Panc1 (cell line): Measurements from ENCODE around the gene PNLIPRP2. TPM values are rescaled to one million over a fixed set of nuclear protein-coding genes. Genes with fewer than 3 reads are reported as not detected.

Experiments
- ATAC-seq: fragments of 200-7000 bp; cut with Tn5 transposase; 2 replicates; pipeline ENCODE4 v1.9.1; 2020; ENCODE audit warnings: mild to moderate bottlenecking, moderate library complexity
- BruUV-seq: library from RNA; stranded (reverse); fragments of 400-500 nt; replicated peaks from 2 replicates; lab custom pipeline; 2021; lab: Mats Ljungman, UMichigan
- CTCF ChIA-PET: fragments of 300-600 bp; sonication (Branson Sonifier 250); formaldehyde crosslinking; loops from one replicate; lab custom pipeline; 2022; ENCODE audit warnings: antibody characterized with exemption; lab: Charles Lee
- POLR2A ChIA-PET: fragments of 300-600 bp; sonication (Branson Sonifier 250); formaldehyde crosslinking; loops from one replicate; lab custom pipeline; 2022; ENCODE audit warnings: antibody characterized with exemption; lab: Charles Lee
- DNase-seq: peaks from one replicate; pipeline ENCODE4 v3.0.0-alpha.2; 2010; ENCODE audit warnings: low read depth, low spot score
- H3K27ac ChIP-seq: 2 replicates; pipeline ENCODE4 v1.5.1; 2011; ENCODE audit warnings: mild to moderate bottlenecking, low read length, inconsistent platforms
- H3K27me3 ChIP-seq: fragments of 200-500 bp; sonication (Bioruptor generic); 2 replicates; pipeline ENCODE4 v1.6.0; 2014; ENCODE audit warnings: low read length, inconsistent platforms; ENCODE audit not compliant: control insufficient read depth, insufficient read depth
- H3K36me3 ChIP-seq: fragments of 200-500 bp; sonication (Bioruptor generic); 2 replicates; pipeline ENCODE4 v1.5.1; 2014; ENCODE audit warnings: inconsistent platforms, mild to moderate bottlenecking, low read length, moderate library complexity; ENCODE audit not compliant: control insufficient read depth, insufficient read depth
- H3K4me1 ChIP-seq: 2 replicates; pipeline ENCODE4 v1.5.1; 2011; ENCODE audit warnings: inconsistent platforms, mild to moderate bottlenecking, low read length, moderate library complexity; ENCODE audit not compliant: control insufficient read depth, insufficient read depth
- H3K4me3 ChIP-seq, 2 experiments: 2 replicates each; pipeline ENCODE4 v1.5.1; 2011 to 2012; ENCODE audit warnings: low read depth in 2 of 2, low read length in 2 of 2, mild to moderate bottlenecking in 2 of 2, inconsistent platforms in 1 of 2, moderate library complexity in 1 of 2
- H3K9me3 ChIP-seq: fragments of 200-500 bp; sonication (Bioruptor generic); 2 replicates; pipeline ENCODE4 v1.5.1; 2014; ENCODE audit warnings: low read depth, mild to moderate bottlenecking, inconsistent platforms, low read length, moderate library complexity; ENCODE audit not compliant: control insufficient read depth, insufficient read depth
- POLR2AphosphoS5 ChIP-seq: IDR thresholded peaks from 2 replicates; pipeline ENCODE4 v1.6.1; 2012; ENCODE audit warnings: mild to moderate bottlenecking, low read depth, low read length, moderate library complexity
- SIN3A ChIP-seq: IDR thresholded peaks from 2 replicates; pipeline ENCODE4 v1.6.1; 2012; ENCODE audit warnings: low read depth, mild to moderate bottlenecking, low read length, moderate library complexity, borderline replicate concordance; ENCODE audit not compliant: insufficient read depth
- TCF7L2 ChIP-seq: IDR thresholded peaks from 2 replicates; pipeline ENCODE4 v1.6.1; 2011; ENCODE audit warnings: mild to moderate bottlenecking, low read depth, low read length, inconsistent platforms
- in situ Hi-C: cut with HindIII; loops from 2 replicates; pipeline ENCODE4 v1.10.0; 2016; ENCODE audit warnings: low sequenced_read_pairs, low pct_unique_long_range_greater_than_20kb
- intact Hi-C: fragments of 100-400 bp; cut with micrococcal nuclease; formaldehyde crosslinking; loops from one replicate; pipeline ENCODE4 v1.10.0; 2022; ENCODE audit not compliant: unreplicated experiment
- total RNA-seq: library from RNA; stranded (reverse); gene quantifications from one replicate; pipeline ENCODE4 v1.2.1, GENCODE V29; 2021; ENCODE audit not compliant: unreplicated experiment
- TF ChIP-seq, protein P1 (sequence below), 2 experiments: IDR thresholded peaks; 2 replicates each; pipeline ENCODE4 v1.6.1; 2011 to 2012; ENCODE audit warnings: low read depth in 2 of 2, control low read depth in 1 of 2, low read length in 1 of 2, mild to moderate bottlenecking in 1 of 2, moderate library complexity in 1 of 2; ENCODE audit not compliant: insufficient read depth in 1 of 2
- TF ChIP-seq, protein P2 (sequence below): fragments of 450-650 bp; IDR thresholded peaks from 2 replicates; pipeline ENCODE4 v1.5.1; 2017; ENCODE audit warnings: mild to moderate bottlenecking

The PNLIPRP2 gene
- total RNA-seq, 1 experiment from 2014 or later: 0.72 TPM

DNA sequence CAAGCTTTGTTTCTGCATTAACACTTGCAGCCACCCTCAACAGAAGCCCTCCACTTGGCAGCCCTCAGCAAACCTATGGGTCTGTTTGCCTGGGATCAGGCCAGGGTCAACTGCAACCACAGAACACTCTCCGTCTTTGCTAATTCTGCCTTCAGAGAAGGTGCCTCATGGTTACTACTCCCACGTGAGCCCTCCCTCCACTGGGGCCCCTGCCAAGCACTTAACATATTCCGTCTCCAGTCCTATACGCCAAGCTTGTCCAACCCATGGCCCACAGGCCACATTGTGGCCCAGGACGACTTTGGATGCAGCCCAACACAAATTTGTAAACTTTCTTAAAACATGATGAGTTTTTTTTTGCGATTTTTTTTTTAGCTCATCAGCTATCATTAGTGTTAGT, 66.9 kb downstream of the PNLIPRP2 start:
- ChIA-PET POLR2A (no interaction called here), CTCF (interaction anchor here (1.2 kb wide), 1 partner anchor 99 kb away, joined by 3 read pairs; no protein-coding TSS in a partner anchor)
- H3K27ac ChIP-seq: no peak overlapping the region
- H3K9me3 ChIP-seq: no peaks in the 10 kb centered on the region
- H3K36me3 ChIP-seq: no peaks in the 10 kb centered on the region
- H3K27me3 ChIP-seq: no peaks in the 10 kb centered on the region
- BruUV-seq: no TSS peak
- H3K4me1 ChIP-seq: no peaks in the 10 kb centered on the region
- H3K4me3 ChIP-seq: no peak overlapping the region
- DNase-seq (no peak), ATAC-seq (no peak)
- intact Hi-C loops (no loop called here), in situ Hi-C loops (loop anchor here (10.0 kb wide), 1 partner anchor 87 kb away; no protein-coding TSS in a partner anchor)
- TF ChIP-seq POLR2AphosphoS5: no peak
- TF ChIP-seq, protein P1, sequence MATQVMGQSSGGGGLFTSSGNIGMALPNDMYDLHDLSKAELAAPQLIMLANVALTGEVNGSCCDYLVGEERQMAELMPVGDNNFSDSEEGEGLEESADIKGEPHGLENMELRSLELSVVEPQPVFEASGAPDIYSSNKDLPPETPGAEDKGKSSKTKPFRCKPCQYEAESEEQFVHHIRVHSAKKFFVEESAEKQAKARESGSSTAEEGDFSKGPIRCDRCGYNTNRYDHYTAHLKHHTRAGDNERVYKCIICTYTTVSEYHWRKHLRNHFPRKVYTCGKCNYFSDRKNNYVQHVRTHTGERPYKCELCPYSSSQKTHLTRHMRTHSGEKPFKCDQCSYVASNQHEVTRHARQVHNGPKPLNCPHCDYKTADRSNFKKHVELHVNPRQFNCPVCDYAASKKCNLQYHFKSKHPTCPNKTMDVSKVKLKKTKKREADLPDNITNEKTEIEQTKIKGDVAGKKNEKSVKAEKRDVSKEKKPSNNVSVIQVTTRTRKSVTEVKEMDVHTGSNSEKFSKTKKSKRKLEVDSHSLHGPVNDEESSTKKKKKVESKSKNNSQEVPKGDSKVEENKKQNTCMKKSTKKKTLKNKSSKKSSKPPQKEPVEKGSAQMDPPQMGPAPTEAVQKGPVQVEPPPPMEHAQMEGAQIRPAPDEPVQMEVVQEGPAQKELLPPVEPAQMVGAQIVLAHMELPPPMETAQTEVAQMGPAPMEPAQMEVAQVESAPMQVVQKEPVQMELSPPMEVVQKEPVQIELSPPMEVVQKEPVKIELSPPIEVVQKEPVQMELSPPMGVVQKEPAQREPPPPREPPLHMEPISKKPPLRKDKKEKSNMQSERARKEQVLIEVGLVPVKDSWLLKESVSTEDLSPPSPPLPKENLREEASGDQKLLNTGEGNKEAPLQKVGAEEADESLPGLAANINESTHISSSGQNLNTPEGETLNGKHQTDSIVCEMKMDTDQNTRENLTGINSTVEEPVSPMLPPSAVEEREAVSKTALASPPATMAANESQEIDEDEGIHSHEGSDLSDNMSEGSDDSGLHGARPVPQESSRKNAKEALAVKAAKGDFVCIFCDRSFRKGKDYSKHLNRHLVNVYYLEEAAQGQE (IDR thresholded peaks at IDR 0.05; ENCODE audit: insufficient read depth in 1 of 2, low read depth in 2 of 2, low read length in 1 of 2): no peak
- TF ChIP-seq SIN3A: no peak
- no peak for TF ChIP-seq TCF7L2
- TF ChIP-seq, protein P2, sequence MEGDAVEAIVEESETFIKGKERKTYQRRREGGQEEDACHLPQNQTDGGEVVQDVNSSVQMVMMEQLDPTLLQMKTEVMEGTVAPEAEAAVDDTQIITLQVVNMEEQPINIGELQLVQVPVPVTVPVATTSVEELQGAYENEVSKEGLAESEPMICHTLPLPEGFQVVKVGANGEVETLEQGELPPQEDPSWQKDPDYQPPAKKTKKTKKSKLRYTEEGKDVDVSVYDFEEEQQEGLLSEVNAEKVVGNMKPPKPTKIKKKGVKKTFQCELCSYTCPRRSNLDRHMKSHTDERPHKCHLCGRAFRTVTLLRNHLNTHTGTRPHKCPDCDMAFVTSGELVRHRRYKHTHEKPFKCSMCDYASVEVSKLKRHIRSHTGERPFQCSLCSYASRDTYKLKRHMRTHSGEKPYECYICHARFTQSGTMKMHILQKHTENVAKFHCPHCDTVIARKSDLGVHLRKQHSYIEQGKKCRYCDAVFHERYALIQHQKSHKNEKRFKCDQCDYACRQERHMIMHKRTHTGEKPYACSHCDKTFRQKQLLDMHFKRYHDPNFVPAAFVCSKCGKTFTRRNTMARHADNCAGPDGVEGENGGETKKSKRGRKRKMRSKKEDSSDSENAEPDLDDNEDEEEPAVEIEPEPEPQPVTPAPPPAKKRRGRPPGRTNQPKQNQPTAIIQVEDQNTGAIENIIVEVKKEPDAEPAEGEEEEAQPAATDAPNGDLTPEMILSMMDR: no peak

DNA sequence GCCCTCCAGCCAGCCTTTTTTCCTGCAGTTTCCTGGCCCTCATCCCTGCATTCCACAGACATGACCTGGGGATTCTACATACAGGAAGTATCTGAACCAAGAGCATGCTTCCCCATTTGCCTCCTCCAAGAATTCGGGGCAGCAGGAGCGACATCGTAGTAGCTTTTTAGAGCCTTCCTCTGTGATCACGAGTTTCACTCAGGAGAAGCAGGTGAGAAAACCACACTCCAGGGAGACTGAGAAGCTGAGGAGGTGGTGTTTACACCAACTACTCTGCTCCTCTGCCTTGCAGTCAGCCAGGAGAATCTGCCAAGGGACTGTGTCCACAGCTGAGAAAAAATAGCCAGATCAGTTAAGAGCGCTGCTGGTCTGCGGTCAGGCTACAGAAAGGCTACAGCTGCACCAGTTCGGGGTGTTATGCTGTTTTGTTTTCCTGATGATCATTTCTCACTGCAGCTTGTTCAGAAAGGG, 67.5 kb downstream of the PNLIPRP2 start:
- H3K4me3 ChIP-seq: no peak overlapping the region
- POLR2A ChIA-PET: no interaction called here
- no peak for DNase-seq
- H3K4me1 ChIP-seq: no peaks in the 10 kb centered on the region
- intact Hi-C loops (no loop called here), in situ Hi-C loops (loop anchor here (10.0 kb wide), 1 partner anchor 87 kb away; no protein-coding TSS in a partner anchor)
- H3K9me3 ChIP-seq: no peaks in the 10 kb centered on the region
- ATAC-seq: no peak
- BruUV-seq: no TSS peak
- CTCF ChIA-PET: interaction anchor here (0.9 to 1.2 kb wide), 2 partner anchors 99 to 487 kb away, joined by 3 read pairs; no protein-coding TSS in a partner anchor
- H3K27me3 ChIP-seq: no peaks in the 10 kb centered on the region
- H3K36me3 ChIP-seq: no peaks in the 10 kb centered on the region
- H3K27ac ChIP-seq: no peak overlapping the region
- TF ChIP-seq SIN3A (no peak), TCF7L2 (no peak), POLR2AphosphoS5 (no peak)
- TF ChIP-seq, protein P2: no peak
- TF ChIP-seq, protein P1 (IDR thresholded peaks at IDR 0.05; ENCODE audit: insufficient read depth in 1 of 2, low read depth in 2 of 2, low read length in 1 of 2): no peak
